Measurements from ENCODE around the gene PRPS1.
"Not testable (repeated sequence)": the region's sequence is repeated elsewhere in the genome, so short reads cannot be mapped to it uniquely, and the experiment has no call there.

PRPS1 gene

DNA sequence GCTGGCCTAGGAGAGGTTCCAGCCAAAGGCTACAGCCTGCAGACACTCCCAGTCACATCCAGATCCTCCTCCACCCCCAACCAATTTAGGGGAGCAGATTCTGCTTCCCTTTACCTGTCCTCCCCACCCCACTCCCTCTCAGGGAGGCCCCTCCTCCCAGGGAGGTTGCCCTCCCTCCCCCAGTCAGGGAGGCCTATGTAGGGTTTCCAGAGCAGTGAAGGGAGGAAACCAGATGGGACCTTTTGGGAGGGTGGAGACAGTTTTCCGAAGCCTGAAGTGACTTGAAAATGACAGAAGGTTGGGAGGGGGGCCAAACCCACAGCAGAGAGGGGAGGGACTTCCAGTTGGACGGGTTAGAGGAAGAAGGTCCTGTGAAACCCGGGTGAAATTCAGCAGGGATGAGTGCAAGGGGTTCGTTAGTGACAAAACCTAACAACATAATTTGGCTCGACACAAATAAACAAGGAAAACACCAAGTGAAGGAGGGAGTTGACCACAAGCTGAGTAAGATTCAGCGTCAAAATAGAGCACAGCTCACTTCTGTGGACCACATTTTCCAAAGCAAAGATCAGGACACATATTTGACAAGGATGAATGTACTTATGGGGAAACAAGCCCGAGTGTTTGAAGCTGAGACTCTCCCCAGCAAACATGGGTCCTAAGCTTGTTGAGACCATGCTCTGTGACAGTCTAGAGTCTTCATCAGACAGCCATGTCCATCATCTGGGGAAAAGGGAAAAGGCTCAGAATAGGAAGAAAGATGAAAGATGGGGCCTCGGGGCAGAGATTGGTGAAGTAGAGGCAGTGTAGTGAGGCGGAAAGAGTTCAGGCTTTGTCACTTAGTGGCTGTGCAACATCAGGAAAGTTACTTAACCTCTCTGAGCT lies 46.4 kb downstream of the PRPS1 start:
- DNase-seq (ENCODE audit: low read depth, low spot score), result no peak

DNA sequence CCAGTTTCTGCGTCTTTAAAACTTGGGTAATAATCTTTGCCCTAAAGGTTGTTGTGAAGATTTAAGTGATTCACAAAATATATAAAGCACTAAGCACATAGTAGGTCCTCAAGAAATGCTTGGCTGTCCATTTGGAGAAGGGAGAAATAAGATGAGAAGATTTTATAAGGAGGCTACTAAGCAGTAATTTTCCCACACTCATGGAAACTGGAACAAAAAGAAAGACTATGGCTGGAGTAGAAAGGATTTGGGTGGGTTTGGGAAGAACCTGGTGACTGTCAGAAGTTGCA lies 47.0 kb downstream of the PRPS1 start:
- no peak for DNase-seq (ENCODE audit: low read depth, low spot score)

DNA sequence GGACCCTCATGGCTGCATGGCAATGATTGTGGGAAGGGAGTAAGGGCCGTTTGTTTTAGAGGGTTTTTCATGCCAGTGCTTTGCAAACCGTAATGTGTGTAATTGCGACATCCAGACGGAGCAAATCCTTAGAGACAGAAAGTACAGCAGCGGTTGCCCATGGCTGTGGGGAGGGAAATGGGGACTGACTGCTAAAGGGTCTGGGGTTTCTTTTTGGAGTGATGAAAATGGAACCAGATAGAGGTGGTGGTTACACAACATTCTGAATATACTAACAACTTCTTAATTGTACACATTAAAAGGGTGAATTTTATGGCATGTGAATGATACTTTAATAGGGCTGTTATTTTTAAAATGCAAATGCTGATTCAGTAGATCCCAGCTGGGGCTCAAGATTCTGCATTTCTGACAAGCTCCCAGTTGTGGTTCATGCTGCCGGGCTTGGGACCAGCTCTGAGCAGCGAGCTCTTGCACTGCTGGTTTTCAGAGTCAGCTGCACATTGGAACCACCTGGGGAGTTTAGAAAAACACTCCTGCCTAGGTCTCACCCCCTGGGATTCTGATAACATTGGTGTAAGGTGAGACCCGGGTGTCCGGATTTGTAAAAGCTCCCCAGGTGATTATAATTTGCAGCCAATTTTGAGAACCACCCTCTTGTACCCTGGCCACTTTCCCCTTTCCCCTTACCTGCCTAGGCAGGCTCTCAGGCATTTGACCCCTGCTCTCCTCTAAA lies 47.7 kb downstream of the PRPS1 start:
- DNase-seq (ENCODE audit: low read depth, low spot score), result no peak

DNA sequence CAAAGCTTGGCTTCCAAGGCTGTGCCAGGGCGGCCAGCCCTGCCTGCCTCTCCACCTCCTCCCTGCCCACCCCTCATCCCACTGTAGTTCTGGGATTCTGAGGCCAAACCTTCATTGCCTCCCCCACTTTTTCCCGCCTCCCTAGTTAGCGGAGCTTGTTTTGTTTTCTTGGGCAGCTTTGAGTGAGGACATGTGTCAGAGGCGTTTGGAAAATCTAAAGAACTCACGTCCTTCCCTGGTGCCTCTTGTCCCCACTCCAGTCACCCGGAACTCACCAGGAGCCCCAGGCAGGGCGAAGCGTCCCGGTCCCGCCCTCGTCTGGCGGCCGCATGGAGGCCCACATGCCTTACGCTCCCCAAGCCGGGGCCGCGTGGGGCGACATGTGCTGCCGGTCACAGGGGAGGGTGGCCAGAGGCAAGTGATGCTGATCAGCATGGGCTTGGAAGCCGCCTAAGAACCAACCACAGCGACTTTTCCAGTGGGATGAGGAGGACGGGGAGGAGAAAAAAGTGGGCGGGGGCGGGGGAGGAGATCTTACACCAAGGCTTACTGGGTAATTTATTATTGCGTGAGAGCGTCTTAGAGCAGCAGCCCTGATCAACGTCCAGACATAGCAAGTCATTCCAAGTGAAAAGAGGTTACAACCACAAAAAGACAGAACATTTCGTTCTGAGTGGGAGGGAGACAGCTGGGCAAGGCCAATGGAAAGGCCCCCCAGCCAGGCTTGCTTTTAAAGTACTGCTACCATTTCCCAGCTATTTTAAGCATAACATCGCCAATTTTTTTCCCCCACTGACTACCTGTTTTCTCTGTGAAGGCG lies 48.5 kb downstream of the PRPS1 start:
- no peak for DNase-seq (ENCODE audit: low read depth, low spot score)

DNA sequence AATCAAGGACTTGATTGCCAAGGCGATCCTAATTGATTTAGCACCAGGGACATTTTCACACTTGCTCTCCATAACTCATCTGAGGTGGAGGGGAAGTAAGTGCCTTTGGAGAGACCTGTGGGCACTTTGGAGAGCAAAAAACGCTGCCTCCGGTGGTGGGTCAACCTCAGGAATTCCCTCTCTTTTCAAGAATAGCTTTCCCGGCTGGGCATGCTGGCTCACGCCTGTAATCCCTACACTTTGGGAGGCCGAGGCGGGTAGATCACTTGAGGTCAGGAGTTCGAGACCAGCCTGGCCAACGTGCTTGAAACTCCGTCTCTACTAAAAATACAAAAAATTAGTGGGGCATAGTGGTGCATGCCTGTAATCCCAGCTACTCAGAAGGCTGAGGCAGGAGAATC lies 49.2 kb downstream of the PRPS1 start:
- no peak for DNase-seq (ENCODE audit: low read depth, low spot score)

DNA sequence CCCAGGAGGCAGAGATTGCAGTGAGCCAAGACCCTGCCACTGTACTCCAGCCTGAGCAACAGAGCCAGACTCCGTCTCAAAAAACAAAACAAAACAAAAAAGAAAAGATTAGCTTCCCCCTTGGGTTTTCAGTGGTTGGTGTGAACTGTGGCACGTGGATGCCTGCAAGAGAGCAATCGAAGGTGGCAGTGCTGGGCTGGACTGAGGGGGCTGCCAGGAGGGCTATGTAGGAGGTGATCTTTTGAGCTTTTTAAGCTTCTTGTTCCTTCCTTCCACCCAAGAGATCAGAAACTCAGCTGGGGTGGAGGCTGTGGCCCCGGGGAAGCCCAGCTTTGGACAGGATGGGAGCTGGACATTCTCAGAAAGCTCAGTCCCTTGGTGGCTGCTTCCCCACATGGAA lies 49.6 kb downstream of the PRPS1 start:
- no peak for DNase-seq (ENCODE audit: low read depth, low spot score)

DNA sequence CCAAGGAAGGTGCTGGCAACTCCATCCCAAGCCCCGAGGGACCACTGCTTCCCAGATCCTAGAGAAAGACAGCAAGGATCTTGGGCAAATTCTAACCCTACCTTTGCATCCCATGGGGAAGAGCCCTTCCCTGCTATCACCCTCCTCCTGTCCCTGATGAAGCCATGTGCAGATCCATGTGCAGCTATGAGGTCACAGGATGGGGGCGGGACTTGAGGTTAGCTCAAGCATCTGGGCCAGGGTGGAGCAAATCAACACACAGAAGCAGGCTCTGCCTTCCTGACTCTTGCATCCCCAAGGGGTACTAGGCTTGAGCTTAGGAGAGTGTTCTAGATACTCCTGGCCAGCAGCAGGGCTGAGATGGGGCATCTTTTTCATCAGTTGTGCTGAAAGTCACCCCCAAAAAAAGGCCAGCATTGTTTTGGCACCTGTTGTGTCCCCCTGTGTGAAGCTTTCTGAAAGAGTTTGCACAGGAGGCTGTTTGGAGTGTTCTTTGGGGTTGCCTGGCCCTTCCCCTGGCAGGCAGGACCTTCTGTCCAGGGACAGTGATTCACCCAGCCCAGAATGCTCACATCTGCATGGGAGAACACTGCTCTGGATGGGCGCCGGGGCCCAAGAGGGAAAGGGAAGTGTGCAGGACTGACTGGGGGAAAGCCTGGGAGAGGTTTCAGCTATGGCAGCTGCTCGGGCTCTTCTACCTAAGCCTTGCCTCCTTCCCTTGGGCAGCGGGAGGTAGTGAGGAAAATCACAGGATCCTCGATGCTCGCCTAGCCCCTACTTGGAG lies 50.8 kb downstream of the PRPS1 start:
- no peak for DNase-seq (ENCODE audit: low read depth, low spot score)

DNA sequence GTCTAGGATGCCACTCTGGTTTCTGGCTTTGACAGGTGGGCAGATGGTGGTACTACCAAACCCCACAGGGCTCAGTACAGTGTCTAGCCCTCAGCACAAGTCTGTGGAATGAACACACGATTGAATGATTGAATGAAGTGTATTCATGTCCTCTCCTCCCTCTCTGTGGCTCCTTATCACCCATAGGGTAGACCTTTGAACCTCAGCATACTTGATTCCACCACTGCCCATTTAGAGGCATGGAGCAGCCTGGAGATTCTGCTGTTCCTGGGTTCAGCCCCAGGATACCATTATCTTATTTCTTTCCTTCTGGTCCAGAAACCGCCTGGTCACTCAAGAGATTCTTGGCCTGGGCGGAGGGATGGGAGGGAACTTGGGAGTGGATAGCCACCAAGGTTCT lies 53.9 kb downstream of the PRPS1 start:
- no peak for DNase-seq (ENCODE audit: low read depth, low spot score)

DNA sequence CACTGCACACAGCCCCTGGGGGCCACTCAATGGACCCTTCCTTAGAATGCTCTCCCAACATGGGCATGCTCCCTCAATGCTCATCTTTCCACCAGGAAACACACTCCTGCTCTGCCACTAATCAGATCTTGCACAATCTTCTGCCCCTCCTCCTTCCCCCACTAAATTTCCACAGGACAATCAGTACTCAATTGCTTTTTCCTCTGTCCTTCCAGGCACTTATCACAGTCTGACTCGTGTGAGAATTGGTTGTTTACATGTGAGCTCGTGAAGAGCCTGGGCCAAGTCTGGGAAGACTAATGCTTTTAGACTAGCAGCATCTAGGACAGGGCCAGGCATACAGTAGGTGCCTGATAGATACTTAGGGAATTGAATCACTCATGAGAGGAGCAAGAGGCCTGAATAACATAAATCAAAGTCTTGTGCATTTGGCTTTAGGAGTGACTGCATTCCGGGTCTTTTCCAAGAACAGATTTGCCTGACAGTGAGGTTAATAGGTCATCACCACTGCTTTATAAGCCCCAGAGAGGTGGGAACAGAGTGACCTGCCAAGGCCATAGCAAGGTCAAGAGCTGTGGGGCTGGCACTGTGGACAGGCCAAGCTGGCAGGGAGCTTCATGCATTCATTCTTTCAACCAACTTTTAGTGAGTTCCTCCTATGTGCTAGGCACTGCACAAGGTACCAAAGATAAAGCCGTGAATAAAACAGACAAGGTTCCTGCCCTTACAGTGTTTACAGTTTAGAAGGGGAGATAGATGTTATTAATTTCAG lies 55.0 kb downstream of the PRPS1 start:
- no peak for DNase-seq (ENCODE audit: low read depth, low spot score)

DNA sequence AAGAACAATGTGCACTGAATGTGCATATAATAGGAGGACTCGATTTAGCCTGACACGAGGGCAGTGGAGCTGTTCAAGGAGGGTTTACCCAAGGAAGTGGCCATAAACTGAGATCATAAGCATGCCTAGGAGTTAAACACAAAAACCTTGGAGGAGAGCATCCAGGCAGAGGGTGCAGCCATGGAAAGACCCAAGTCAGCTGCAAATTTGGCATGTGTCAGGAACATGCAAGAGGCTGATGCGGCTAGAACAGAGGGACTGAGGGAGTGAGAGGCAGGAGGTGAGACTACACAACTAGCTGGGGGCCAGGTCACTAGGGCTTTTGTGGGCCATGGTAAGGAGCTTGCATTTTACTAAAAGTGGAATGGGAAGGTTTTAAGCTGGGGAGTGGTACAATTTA lies 55.6 kb downstream of the PRPS1 start:
- no peak for DNase-seq (ENCODE audit: low read depth, low spot score)

DNA sequence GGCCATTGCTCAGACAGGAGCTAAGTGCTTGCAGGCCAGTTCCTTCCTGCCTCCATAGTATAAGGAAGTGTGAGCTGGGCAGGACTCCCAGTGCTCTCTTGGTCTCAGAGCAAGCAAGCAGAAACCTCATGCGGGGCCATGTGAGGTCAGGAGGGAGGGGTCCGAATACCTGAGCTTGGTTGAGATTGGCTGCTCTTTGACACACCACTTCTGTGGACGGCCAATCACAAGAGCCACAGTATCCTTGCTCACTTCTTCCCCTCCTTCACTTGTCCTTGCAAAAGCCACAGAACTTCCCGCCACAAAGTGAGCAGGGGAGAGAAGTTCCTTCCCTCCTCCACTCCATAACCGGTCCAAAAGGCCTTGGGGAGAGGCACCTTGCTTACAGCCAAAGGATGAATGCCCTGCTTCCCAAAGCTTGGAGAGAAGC lies 56.7 kb downstream of the PRPS1 start:
- no peak for DNase-seq (ENCODE audit: low read depth, low spot score)

DNA sequence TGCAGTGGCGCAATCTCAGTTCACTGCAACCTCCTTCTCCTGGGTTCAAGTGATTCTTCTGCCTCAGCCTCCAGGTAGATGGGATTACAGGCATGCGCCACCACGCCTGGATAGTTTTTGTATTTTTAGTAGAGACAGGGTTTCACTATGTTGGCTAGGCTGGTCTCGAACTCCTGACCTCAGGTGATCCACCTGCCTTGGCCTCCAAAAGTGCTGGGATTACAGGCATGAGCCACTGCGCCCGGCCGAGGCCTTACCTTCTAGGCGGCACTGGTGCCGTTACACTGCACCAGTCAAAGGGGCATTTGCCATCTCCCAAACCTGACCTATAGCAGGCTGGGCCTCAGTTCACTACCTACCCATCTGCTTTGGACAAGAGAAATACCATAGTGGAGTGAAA lies 57.3 kb downstream of the PRPS1 start:
- not testable (repeated sequence) for DNase-seq (ENCODE audit: low read depth, low spot score)

DNA sequence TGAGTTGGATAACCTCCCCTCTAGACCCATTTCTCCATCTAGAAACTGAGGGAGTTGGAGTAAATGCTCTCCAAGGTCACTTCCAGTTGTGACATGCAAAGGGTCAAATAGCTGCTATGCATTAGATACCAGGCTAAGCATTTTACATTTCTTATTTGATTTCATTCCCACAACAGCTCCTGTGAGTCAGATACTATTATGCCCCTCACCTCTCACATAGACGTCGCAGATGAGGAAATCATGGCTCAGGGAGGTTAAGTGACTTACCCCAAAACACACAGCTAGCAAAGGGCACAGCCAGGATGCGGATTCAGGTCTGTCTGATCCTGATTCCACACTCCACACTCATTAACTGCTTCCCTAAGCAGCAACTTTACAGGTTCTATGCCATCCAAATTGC lies 57.7 kb downstream of the PRPS1 start:
- no peak for DNase-seq (ENCODE audit: low read depth, low spot score)

DNA sequence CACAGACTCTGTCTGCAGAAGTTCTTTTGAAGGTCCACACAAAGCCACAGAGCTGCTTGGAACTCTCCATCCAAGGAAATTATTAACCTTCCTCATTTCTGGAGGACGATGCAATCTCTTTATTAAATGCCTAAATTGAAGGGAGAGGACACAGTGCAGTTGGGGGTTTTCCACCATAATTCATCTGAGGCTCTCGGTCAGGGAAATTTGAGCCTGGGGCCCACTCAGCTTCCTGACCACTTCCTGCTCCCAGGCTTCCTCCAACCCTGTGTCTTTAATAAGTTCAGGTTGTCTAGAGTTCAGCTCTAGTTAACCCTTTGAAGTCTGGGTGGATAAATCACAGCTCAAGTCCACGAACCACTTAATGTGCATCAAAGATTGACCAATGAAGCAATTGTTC lies 58.5 kb downstream of the PRPS1 start:
- DNase-seq (ENCODE audit: low read depth, low spot score), result no peak

DNA sequence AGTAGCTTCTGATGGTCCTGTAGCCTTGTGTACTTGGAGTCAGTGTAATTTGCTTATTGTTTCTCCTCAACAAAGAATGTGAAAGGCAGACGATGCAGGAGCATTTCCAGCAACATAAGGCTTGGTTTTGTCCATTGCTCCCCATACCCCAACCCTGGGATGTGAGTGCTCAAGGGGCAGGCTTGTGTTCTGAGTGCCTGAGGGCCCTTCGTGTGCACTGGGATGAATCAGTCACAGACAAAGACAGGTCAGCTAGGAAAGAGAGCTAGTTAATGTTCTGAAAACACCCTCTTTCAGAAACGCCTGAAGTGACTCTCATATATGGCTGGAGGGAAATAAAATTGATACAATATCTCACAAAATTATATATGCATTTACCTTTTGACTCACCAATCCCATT lies 59.1 kb downstream of the PRPS1 start:
- no peak for DNase-seq (ENCODE audit: low read depth, low spot score)

DNA sequence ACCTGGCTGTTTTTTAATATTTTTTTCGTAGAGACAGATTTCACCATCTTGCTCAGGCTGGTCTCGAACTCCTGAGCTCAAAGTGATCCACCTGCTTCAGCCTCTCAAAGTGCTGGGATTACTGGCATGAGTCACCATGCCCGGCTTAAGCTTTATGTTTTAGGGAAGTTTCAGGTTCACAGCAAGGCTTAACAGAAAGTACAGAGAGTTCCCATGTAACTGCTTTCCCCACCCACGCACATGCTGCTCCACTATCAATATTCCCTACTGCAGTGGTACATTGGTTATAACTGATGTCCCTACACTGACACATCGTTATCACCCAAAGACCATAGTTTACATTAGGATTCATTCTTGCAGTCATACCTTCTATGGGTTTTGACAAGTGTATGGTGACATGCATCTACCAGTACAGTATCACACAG lies 62.7 kb downstream of the PRPS1 start:
- no peak for DNase-seq (ENCODE audit: low read depth, low spot score)

DNA sequence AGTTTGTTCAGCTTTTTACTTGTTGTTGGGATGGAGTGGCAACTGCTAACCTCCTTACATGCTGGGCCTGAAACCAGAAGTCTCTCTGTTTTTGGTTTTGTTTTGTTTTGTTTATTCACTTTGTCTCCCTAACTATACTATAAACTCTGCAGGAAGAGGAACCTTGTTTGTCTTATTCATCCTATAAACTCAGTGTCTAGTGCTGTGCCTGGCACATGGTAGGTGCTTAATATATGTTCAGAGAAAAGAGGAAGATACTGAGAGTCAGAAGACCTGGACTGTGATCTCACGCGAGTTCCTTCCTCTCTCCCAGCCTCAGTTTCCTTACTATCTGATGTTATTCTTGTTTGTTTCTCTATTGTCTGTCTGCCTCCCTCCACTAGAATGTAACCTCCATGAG lies 71.3 kb downstream of the PRPS1 start:
- DNase-seq (ENCODE audit: low read depth, low spot score), result no peak

DNA sequence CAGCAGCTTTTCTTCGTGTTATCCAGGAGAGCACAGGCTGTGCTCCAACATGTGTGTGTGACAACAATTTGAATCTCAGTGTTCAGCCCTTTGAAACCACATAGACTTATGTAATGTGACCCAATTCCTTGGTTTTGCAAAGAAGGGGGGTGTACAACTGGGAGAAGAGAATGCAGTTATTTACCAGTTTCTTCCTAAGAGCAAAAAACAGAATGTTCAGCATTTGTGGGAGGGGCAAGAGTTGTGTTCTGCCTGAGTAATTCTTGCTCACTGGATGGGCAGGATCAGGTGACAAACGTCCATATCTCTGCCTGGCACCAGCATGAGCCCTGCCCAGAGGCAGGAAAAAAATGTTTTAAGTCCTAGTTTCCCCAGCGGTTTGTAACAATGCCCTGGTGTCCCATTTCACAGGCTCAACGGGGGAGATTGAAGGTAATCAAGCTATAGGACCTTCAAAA lies 72.0 kb downstream of the PRPS1 start:
- no peak for DNase-seq (ENCODE audit: low read depth, low spot score)

All from activated CD4-positive, CD25-positive, alpha-beta regulatory T cell treated with anti-CD3 and anti-CD28 coated beads, Interleukin-2, amount 50 U/mL, for 16 hours (primary cell).